Stimulated activated CD4-positive, alpha-beta T cell treated with anti-CD3 and anti-CD28 coated beads, Interleukin-4, amount 100 ng/mL, for 1 hour (primary cell): ENCODE data around the gene NSUN2.

ENCODE experiments used
- DNase-seq: peaks from one replicate; pipeline ENCODE4 v3.0.0-alpha.2; 2020

NSUN2 gene

GRCh38 chr5:6553972-6554371, 78.9 kb downstream of the NSUN2 start:
- no peak for DNase-seq

DNA sequence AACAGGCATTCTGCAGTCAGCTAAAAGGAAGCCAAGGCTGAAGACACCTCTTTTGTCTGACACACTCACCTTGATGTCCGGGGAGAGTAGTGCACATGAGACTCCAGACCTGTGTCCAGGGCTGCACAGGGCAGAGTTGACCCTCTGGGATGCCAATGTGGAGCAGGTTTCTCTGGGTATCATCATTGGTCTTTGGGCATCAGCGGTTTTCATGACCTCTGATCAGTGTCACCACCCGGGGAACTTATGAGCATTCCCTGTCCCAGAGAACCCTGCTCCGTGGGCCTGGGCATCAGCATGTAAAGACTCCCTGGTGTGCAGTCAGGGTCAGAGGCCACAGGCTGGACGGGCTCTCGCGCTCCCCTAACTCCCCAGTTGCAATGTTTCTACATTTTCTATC, 80.2 kb downstream of the NSUN2 start:
- DNase-seq = no peak

DNA sequence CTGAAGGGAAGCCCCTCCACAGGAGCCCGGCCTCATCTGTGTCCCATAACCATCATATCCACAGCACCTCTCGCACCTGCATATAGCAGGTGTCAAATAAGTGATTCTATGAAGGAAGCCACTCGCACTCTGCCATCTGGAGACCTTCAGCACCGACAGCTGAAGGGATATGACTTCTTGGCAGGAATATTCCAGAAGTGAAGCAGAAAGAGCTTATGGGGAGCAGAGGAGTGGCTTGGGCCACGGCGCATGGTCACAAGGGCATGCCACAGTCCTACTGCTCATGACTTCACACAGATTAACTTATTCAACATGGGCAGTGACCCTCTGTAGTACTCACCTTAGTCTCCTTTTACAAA, 80.9 kb downstream of the NSUN2 start:
- DNase-seq = no peak

- no peak for DNase-seq
Measured at GRCh38 chr5:6551287-6551954, 81.4 kb downstream of the NSUN2 start.

- no peak for DNase-seq
Measured at GRCh38 chr5:6550628-6551027, 82.2 kb downstream of the NSUN2 start.
